Inflammatory macrophage (primary cell): ENCODE results near the gene FRMD3.

ENCODE experiments used
- DNase-seq, 2 donors: peaks; one replicate each; pipeline ENCODE4 v3.0.0-alpha.2; 2020 to 2022

Gene FRMD3

DNA sequence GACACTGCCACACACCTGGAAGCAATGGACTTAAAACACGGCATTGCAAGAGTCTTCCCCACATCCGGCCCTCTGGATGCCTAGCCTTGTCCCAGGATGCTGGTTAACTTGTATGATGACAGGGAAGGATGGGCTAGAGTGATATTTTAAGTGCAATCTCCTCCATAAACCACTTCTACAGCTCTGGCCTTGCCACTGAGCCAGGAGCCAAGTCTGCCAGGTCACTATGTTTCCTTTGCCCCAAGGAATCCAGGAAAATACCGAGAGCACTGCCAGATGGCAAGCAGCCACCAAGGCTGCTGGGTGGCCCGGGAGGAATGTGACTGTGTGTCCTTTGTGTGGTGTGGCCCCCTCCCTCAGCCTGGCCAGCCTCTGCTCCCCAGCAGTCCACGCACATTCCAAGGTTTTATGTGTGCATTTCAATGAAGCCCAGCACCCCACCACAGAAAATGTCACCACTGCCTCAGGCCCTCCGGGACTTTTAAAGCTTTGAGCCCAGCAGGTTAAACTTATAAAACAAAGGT, 106.0 kb downstream of the FRMD3 start:
- no peak for DNase-seq

DNA sequence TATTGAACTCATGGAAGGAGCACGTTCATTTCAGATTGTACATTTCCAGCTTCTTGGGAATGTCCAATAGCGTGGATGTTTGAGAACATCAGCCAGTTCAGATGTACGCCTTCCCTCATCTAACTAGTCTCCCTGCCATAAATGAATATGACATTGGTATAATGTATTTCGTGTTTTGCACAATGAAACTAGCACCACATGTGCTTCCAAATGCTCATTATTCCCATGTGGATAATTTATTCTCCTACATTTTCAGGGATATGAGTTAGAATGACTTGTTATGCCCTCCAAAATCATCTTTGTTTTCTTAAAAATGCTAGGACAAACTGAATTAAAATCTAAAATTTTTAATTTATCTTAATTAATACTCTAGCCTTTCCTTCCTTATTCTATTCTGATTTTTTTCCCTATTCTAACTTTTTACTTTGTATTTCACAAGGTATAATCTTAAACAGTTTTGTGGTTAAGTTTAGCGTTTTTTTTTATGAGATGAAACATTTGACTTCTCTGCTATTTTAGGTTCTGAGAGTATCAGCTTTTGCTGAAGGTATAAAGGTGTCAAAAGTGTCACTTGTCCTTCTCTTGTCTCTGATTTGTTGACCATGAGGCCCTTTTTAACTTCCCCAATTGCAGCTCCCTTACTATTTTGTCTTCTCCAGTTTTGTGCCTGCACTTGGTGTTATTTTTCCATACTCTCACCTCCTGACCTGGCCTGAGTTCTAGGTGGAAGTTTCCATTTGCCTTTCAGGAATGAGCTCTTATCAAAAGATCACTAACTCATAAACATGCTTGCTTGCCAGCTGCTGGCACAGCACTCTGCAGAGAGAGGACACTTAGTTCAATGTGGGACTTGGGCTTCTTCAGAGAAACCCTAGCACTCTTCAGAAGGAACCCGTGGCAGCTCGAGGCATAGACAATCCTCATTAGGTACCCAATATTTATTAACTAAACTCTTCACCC, 106.8 kb downstream of the FRMD3 start:
- no peak for DNase-seq

DNA sequence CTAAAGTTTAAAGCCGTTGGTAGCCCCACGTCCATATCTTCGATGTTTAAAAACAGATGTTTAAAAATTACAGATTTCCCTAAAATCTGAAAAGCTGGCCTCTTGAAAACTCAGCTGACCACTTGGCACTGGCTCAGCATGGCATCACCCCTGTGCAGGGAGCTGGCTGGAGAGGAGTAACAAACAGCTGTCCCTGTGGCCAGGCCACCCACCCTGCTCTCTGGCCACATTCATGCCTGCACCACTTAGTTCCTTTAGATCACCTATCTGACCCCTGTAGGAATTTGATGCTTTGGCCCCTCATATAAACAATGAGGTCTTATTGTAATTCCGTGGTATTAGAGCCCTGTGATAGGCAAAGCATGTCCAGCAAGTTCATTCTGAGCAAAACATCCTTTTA, 107.5 kb downstream of the FRMD3 start:
- DNase-seq, result no peak

DNA sequence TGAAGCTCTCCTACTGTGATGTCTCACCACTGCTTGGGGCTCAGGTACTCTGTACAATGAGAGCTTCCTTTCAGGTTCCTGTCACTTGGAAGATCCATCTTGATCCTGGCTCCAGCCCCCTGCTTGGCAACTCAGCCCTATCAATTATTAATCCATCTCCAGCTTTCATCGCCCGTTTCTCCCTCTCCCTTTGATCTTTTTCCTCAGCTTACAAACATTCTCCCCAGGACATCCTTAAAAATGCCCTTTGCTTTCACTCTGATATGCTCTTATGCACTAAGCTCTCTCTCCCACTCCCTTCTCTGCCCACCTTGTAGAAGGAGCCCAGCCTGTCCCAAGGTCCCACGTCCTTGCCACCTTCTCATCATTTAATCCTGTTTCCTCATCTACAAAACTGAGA, 109.0 kb downstream of the FRMD3 start:
- no peak for DNase-seq

DNA sequence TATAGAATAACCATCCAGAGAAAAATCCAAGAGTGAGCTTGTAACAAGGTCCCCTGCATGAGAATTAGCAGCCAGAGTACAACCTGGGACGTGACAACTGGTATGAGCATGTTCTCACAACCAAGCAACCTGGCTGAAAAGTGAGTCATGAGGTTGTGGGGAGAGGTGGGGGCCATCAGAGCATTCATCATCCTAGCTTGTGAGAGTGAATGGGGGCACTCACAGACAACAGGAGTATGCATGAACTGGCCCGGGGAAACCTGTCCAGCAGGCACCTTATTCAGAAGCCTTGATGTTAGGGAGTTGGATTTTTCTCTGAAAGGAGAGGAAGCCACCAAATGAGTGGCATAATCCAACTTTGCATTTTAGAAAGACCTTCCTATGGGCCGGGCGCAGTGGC, 113.0 kb downstream of the FRMD3 start:
- no peak for DNase-seq

DNA sequence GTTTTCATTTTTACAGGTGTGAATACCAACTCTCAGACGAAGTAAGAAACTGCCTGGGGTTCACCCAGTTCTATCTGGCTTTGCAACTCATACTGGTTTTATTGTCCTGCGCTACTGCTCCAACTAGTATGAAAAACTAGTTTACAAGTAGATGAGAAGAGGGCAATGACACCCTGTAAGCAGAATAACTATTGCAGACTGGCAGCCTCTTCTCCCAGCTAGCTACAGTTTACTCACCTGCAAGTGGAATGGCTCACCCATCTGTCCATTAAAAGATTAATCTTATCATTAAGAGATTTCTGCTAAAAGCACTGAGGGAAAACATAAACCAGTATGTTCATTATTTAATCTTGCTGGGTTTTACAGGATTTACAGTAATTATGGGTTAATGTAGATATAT, 113.4 kb downstream of the FRMD3 start:
- DNase-seq, result no peak

DNA sequence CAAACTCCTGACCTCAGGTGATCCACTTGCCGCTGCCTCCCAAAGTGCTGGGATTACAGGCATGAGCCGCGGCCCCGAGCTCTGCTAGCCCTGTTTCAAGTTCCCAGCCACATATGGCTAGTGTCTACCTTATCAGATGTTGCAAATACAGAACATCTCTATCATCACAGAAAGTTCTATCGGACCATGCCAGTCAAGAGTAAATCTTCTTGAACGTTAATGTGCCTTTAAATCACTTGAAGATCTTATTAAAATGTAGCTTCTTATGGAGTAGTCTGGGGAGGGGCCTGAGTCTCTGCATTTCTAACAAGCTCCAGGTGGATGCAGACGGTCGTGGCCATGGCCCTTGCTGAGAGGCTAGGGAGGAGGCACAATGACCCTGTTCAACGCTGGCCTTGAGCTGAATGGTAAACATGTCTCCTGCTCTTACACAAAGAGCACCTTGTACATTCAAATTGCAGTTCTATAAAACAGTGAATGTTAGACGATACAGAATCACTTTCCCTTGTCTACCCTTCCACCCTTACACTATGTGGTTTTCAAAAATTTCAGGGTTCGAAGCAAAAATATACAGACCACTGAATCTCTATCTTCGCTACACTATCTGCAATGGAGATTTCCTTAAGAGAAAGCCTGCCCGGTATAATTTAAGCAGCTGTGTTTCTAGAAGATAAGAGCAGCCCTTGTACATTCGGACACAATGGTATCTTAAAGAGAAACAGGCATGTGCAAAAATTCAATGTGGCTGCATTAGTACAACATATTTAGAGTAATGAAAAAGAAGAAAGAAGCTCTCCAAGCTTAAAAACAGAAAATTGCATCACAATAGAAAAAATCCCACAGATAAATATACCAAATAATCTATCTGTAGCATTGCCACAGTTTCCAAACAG, 114.1 kb downstream of the FRMD3 start:
- DNase-seq, result no peak

DNA sequence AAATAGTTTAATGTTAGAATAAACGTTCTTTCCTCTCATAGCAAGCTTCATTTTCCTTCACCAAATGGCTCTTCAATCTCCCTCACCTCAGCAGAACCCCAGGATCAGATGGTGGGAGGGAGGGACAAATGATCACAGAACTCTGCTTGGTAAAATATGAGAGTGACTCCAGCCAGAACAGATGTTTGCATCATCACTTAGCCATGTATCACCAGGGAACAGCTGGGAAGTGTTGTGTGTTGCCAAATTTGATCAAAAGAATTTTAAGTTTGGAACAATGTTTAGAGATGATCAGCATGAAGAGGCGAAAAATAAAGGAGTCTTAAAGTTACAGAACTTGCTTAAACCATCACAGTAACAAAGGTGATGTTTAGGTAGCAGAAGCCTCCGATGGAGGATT, 115.7 kb downstream of the FRMD3 start:
- DNase-seq, result no peak

DNA sequence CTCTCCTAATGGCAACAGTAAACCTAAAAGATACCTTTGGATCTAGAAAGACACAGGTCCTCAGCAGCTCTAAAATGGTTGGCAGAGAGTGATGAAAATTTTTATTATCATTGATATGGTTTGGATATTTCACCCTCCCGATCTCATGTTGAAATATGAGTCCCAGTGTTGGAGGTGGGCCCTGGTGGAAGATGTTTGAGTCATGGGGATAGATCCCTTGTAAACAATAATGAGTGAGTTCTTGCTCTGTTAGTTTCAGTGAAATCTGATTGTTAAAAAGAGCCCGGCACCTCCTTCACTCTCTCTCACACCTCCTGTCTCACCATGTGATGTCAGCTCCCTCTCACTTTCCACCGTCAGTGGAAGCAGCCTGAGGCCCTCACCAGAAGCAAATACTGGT, 117.7 kb downstream of the FRMD3 start:
- no peak for DNase-seq

DNA sequence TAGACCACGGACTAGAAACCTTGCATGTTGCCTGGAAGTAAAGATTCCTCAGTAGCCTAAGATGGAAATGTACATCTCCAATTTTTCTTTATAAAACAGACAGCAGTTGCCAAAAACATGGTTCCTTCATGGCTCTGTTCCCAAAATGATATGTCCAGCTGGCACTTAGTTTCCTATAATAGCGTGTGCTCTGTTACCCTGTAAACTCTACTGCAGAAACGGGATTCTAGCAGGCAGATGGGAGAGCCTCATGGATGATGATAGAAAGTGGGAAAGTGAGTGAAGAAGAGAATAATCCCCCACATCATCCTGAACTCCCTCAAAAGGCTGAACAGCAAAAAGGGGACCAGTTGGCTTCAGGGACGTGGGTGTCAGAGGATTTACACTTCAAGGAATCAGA, 118.2 kb downstream of the FRMD3 start:
- no peak for DNase-seq

DNA sequence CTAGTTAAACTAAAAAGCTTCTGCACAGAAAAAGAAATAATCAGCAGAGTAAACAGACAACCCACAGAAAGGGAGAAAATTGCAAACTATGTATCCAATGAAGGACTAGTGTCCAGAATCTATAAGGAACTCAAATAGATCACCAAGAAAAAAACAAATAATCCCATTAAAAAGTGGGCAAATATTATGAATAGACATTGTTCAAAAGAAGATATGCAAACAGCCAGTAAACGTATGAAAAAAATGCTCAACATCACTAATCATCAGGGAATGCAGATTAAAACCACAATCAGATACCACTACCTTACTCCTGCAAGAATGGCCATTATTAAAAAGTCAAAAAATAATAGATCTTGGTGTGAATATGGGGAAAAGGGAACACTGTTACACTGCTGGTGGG, 119.9 kb downstream of the FRMD3 start:
- DNase-seq, result no peak

DNA sequence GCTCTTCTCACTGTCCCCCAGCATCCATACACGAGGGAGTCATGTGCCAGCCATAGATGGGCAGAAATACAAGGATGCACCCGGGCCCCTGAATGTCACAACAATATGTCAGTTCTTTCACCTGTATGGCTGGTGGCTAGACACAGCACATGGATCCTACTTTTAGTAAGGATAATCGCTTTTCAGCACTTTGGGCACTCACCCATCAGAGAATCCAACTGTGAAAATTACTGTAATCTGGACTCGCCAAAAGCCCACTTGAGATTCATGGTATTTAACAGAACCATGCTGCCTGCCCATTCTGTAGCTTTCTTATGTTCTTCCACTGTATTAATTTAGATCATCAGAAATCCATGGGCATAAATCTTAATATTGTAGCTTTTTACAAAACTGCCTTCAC, 124.8 kb downstream of the FRMD3 start:
- DNase-seq, result no peak

DNA sequence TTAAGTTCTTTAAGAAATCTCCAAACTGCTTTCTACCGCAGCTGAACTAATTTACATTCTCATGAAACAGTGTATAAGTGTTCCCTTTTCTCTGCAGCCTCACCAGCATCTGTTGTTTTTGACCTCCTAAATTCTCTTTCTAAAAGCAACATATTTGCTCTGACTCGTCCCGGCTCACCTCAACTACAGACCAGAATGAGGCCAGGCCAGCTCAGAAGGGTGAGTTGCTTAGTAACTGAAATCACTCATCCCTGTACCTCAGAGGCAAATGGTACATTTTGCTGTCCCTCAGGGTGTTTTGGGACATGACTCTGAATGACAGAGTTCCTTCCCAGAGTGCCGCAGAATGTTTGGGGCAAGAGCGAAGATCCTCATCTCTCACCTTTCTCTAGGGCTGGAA, 127.5 kb downstream of the FRMD3 start:
- no peak for DNase-seq

DNA sequence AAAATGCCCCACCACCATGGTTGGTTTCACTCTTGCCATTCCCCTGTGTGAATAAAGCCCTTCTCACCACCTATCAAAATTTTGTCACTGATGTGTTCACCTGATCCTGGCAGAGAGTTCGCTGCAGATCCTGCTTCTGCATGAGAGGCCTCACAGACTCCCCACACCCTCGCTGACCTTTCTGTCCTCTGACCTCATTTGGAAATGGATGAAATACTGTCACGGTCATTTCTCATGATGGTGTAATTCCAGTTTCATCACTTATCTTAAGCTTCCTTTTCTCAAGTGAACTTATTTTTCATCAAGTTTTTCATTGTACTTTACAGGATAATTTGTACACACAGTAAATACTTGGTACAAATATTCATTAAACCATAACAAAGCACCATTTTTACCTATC, 131.3 kb downstream of the FRMD3 start:
- peak; percentile 63 to 78 for DNase-seq

DNA sequence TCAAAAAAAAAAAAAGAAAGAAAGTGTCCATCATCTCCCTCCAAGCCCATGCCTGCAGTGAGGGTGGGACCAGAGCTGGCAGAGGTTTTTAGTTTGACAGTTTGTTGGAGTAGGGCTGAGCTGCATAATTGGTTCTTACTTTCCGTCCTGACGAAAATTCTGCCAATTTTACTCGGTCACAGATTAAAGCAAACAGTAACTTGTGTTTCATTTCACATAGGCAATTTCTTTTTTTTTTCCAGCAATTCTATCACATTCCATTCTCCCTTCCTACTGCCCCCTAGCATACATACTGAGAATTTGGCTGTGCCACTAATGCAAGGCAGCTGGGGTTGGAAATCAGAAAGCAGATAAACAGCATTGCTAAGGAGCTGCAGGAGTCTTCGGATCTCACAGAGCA, 132.4 kb downstream of the FRMD3 start:
- DNase-seq, result no peak

DNA sequence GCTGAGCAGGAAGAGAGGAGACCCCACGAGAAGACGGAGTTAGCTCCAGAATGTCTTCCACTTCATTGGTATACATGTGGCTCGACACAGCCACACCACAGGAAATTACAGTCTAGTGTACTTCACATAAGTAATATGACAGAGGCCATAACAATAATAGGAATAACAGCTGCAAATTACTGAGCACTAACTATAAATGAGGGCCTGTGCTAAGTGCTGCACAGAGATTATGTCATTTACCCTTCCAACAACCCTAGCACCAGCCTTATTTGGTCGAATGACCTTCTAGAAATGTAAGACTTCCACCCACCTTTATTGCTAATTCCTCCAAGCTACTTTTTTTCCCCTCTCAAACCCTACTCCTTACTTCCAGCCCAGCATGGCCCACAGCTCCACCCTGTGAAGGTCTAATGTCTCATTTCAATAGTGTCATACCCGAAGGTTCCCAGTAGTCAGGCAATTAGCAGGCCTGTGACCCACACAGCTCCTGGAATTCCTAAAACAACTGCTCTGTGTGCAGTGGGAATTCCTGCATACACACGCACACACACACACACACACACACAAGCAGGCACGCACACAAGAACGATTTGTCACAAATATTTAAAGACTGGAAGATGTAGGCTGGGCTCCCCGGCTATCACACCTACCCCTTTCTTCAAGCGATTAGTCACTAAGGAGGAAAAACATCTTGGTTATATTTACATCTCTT, 134.5 kb downstream of the FRMD3 start:
- no peak for DNase-seq

DNA sequence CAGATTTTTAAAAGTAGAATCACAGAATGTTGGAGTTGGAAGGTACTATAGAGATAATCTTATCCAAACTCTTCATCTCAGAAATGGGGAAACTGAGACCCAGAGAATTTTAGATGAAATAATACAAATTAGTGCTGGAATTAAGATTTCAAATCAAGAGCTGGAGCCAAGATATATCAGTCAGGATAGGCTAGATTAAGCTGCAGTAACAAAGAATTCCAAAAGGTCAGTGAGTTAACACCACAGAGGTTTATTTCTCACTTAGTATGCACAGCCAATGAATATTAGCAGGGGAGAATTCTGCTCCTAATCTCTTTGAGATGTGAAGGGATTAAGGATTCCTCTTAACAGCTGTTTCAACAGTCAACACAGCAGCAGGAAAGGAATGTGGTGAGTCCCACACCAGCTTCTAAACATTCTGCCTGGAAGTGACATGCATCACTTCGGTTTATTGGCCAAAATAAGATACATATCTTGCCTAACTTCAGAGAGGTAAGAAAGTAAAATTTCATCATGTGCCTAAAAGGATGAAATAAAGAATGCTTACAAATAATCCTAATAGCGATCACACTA, 136.8 kb downstream of the FRMD3 start:
- DNase-seq, result no peak

DNA sequence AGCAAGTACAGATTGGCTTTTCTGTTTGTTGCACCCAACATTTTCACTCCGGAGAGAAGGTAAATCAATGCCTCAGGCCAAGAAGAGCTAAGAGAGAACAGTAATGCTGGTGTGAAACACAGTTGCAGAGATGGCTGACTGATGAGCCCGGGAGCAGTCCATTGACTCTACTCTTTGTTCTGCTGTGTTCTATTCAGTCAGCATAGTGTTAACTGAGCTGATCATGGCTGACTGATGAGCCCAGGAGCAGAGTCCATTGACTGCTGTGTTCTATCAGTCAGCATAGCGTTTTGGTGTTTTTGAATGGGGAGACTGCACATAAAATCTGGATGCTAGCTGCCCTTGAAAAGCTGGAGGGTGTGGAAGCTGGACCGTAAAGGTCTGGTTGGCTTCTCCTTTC, 141.4 kb downstream of the FRMD3 start:
- DNase-seq, result no peak

DNA sequence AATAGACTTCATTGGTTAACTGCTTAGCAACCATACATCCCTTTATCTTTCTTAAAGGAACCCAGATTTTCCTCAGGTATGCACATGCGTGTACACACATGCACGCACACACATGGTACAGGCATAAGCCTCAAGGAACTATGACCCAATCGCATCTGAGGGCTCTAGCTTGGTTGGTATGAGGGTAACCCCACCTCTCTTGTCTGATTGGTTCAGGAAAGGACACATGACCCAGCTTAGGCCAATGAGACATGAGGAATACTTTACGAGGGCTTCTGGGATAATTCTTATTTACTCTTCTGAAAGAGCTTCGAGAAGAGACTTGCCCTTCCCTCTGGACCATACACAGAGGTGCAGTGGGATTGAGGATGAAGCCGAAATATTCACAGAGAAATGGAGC, 141.9 kb downstream of the FRMD3 start:
- DNase-seq, result no peak

DNA sequence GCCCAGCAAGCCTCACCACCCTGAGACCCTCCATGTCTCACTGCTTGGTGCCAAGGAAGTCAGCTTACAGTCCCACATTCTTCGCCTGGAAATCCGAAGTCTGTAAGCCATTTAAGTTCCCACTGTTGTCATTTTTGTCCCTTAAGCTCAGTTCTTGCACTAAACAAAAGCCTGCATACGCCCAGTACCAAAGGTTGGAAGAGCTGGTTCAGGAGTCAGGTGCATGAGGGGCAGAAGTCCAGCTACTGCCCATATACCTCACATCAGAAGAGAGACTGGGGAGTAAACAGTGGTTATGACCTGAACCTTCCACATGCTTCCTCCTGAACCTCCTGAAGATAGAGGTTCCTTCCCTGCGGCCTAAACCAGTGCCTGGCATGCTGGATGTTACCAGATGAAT, 146.0 kb downstream of the FRMD3 start:
- no peak for DNase-seq

DNA sequence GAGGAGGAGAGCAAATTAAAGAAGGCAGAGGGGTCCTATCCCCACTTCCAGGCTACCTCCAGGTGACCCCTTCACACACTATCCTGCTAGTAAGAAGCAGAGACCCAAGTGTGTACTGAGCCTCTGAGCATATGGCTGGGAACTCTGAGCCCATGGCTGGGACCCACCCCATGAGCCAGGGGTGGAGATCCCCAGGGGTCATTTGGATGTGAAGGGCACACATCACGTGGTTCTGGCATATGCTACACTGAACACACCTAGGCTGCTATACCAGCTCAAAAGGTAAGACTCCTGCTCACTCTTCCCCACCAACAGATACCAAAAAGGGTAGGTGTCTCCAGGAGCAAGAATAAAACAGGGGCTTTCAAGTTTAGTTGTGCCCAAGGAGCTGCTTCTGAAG, 149.9 kb downstream of the FRMD3 start:
- no peak for DNase-seq

DNA sequence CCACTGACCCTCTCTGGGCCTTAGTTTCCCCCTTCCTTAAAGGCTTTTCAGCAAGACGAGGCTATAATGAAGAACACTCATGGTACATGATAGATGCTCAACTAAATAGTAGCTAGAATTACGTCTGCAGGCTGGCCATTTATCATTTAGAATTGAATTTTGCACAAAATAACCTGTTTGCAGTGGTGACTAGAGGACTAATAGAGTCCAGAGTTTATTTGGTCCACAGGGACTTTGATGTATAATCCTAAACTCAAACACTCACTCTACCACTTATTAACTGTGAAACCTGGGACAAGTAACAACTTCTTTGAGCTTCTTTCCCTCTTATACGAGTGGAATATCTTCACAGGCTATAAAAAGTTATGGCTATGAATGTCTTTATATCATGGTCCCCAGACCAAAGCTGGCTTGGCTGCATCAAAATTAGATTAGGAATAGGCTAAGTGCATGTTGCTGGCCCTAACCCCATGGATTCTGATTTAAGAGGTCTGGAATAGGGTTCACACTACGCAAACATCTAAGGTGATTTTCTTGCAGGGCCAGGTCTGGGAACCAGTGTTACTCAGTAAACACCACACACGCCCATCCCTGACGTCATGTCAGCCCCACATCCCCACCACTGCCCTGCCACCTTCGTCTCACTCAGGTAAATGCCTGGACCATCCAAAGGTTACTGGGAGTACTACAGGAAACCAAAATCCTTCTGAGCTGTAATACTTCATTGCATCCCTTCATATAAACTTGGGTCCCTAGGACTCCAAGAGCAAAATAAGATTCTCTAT, 150.6 kb downstream of the FRMD3 start:
- DNase-seq, result no peak
